Activated T-helper 2 cell treated with anti-CD3 and anti-CD28 coated beads, Interferon-gamma antibody, Interleukin-2, Interleukin-4, amounts not matched to agents 10 μg/mL and 5 μg/mL and 100 μg/mL, durations not matched to agents 14 hours and 24 hours and 36 hours (primary cell): Measurements from ENCODE around the gene ARHGAP1. TPM values are rescaled to one million over a fixed set of nuclear protein-coding genes. Genes with fewer than 3 reads are reported as not detected.

ENCODE experiments used
- DNase-seq: peaks from one replicate; pipeline ENCODE4 v3.0.0; 2021; ENCODE audit warnings: low spot score
- H3K27ac Mint-ChIP-seq: one replicate; pipeline ENCODE4 v1.8.0; 2021; ENCODE audit warnings: mixed read lengths
- H3K27me3 Mint-ChIP-seq: one replicate; pipeline ENCODE4 v1.8.0; 2021; ENCODE audit warnings: low read depth, mixed read lengths
- H3K36me3 Mint-ChIP-seq: one replicate; pipeline ENCODE4 v1.8.0; 2021; ENCODE audit warnings: low read depth, mixed read lengths
- H3K4me1 Mint-ChIP-seq: one replicate; pipeline ENCODE4 v1.8.0; 2021; ENCODE audit warnings: low read depth, mixed read lengths
- H3K4me3 Mint-ChIP-seq: one replicate; pipeline ENCODE4 v1.8.0; 2021; ENCODE audit warnings: low read depth, mild to moderate bottlenecking, moderate library complexity, mixed read lengths
- H3K9me3 Mint-ChIP-seq: one replicate; pipeline ENCODE4 v1.8.0; 2021; ENCODE audit warnings: mixed read lengths
- intact Hi-C: fragments of 100-400 bp; cut with micrococcal nuclease; formaldehyde crosslinking; loops from one replicate; pipeline ENCODE4 v1.15.1; 2023
- total RNA-seq: library from RNA; stranded (reverse); gene quantifications from 2 replicates; pipeline ENCODE4 v1.2.3, GENCODE V29; 2022

Gene ARHGAP1
- total RNA-seq, 1 donor from 2014 or later = 66.8 TPM

DNA sequence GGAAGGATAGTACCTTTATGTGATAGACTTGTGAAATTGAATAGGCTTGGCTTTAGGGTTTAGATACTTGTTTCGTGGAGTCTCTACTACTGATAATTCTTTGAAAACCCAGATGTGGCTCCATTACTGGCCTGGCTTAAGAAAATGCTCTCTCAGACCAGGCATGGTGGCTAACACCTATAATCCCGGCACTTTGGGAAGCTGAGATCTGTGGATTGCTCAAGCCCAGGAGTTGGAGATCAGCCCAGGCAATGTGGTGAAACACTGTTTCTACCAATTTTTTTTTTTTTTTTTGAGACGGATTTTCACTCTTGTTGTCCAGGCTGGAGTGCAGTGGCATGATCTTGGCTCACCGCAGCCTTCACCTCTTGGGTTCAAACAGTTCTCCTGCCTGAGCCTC lies 42.2 kb downstream of the ARHGAP1 start:
- intact Hi-C loops = no loop called here
- Mint-ChIP-seq H3K4me1 (no peaks in the 10 kb centered on the region), H3K4me3 (no peak overlapping the region), H3K27me3 (no peaks in the 10 kb centered on the region), H3K9me3 (no peaks in the 10 kb centered on the region), H3K27ac (no peak overlapping the region), H3K36me3 (peaks cover 43% of the 10 kb centered on the region)
- DNase-seq = no peak

DNA sequence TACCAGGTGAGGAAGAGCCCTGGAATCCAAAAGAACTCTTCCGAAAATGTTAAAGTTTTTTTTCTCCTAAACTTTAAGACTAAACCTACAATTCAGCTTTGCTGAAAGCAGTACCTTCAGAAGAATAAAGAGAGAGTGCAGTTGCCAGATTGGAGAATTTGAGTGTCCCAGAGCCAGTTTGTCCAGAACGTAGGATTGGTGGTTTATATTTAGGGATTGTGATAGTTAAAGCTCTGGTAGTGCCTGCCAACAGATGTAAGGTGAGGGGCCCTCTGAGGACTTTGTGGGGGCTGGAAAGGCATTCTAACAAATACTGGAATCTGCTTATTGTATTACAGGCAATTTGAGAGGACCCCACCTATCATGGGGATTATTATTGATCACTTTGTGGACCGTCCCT lies 43.2 kb downstream of the ARHGAP1 start:
- Mint-ChIP-seq H3K27me3 (no peaks in the 10 kb centered on the region), H3K36me3 (peaks cover 40% of the 10 kb centered on the region), H3K27ac (no peak overlapping the region), H3K9me3 (no peaks in the 10 kb centered on the region), H3K4me3 (no peak overlapping the region), H3K4me1 (no peaks in the 10 kb centered on the region)
- intact Hi-C loops = no loop called here
- DNase-seq = no peak

DNA sequence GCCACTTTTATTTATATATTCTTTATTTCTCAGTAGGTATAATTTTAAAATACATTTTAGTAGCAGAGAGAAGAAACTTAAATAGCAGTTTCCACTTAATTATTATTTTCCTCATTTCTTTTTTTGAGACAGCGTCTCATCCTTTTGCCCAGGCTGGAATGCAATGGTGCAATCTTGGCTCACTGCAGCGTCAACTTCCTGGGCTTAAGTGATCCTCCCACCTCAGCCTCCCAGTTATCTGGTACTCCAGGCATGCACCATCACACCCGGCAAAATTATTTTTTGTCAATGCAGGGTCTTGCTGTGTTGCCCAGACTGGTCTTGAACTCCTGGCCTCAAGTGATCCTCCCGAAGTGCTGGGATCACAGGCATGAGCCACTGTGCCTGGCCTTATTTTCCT lies 44.8 kb downstream of the ARHGAP1 start:
- Mint-ChIP-seq H3K27ac (no peak overlapping the region), H3K27me3 (no peaks in the 10 kb centered on the region), H3K4me3 (no peak overlapping the region), H3K4me1 (no peaks in the 10 kb centered on the region), H3K36me3 (peaks cover 48% of the 10 kb centered on the region), H3K9me3 (no peaks in the 10 kb centered on the region)
- intact Hi-C loops = no loop called here
- no peak for DNase-seq

DNA sequence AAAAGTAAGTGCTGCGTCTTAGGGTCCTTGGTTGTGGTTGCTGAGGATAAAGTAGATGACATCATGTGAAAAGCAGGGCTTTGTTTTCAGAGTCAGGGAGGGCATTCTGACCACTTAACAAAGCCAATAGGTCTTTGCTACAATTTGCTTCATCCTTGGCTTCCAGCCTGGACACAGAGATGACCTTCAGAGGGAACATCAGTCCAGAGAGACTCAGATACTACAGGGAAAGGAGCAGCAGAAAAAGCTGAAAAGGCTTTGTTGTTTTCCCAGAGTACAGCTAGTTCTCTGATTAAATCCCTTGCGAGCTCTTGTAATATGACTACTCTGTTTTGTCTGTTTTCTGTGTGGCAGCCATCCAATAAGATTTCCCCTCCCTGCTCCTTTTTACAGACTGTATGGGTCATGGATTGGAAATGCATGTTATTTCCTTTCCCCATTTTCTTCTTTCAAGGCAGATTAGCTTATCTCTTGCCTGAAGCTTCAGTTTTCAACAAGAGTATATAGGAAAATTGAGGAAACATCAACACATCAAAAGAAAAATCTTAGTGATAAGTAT lies 51.2 kb downstream of the ARHGAP1 start:
- no peaks in the 10 kb centered on the region for H3K4me1 Mint-ChIP-seq
- H3K9me3 Mint-ChIP-seq = no peaks in the 10 kb centered on the region
- no peak for DNase-seq
- intact Hi-C loops = no loop called here
- H3K27me3 Mint-ChIP-seq = no peaks in the 10 kb centered on the region
- no peak overlapping the region for H3K4me3 Mint-ChIP-seq
- peaks cover 47% of the 10 kb centered on the region for H3K36me3 Mint-ChIP-seq
- no peak overlapping the region for H3K27ac Mint-ChIP-seq

DNA sequence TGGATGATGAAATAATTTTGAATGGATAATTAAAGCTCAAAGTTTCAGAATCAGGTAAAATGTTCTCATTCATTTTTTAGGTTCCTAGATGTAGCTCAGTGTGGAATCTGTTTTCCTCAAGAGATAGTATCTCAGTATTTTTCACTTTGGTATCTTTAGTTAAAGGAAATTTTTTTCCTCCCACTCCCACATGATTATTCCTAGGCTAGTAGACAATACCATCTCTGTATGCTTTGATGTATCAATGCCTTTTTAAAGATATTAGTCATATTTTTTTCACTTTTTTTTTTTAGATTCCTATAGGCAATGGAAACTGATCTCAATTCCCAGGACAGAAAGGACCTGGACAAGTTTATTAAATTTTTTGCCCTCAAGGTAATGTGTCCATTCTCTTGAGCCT lies 56.4 kb downstream of the ARHGAP1 start:
- intact Hi-C loops = no loop called here
- peaks cover 8% of the 10 kb centered on the region for H3K4me1 Mint-ChIP-seq
- H3K4me3 Mint-ChIP-seq = no peak overlapping the region
- H3K36me3 Mint-ChIP-seq = peaks cover 59% of the 10 kb centered on the region
- no peak overlapping the region for H3K27ac Mint-ChIP-seq
- peaks cover 7% of the 10 kb centered on the region for H3K9me3 Mint-ChIP-seq
- DNase-seq = no peak
- no peaks in the 10 kb centered on the region for H3K27me3 Mint-ChIP-seq

DNA sequence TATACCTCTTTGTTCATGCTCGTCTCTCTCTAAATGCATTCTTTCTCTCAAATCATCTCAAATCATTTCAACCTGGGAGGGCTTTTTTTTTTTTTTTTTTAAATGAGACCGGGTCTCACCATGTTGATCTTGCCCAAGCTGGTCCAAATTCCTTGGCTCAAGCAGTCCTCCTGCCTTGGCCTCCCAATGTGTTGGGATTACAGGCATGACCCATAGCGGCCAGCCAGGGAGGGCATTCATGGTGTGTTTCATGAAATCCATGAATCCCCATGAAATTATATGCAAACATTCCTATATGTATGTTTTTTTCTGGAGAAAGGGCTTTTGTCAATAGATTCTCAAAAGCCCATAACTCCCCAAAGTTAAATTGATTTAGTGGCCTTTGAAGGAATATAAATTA lies 56.9 kb downstream of the ARHGAP1 start:
- H3K27me3 Mint-ChIP-seq = no peaks in the 10 kb centered on the region
- intact Hi-C loops = no loop called here
- DNase-seq = no peak
- H3K4me1 Mint-ChIP-seq = peaks cover 8% of the 10 kb centered on the region
- no peak overlapping the region for H3K27ac Mint-ChIP-seq
- peaks cover 8% of the 10 kb centered on the region for H3K9me3 Mint-ChIP-seq
- no peak overlapping the region for H3K4me3 Mint-ChIP-seq
- H3K36me3 Mint-ChIP-seq = peaks cover 61% of the 10 kb centered on the region

DNA sequence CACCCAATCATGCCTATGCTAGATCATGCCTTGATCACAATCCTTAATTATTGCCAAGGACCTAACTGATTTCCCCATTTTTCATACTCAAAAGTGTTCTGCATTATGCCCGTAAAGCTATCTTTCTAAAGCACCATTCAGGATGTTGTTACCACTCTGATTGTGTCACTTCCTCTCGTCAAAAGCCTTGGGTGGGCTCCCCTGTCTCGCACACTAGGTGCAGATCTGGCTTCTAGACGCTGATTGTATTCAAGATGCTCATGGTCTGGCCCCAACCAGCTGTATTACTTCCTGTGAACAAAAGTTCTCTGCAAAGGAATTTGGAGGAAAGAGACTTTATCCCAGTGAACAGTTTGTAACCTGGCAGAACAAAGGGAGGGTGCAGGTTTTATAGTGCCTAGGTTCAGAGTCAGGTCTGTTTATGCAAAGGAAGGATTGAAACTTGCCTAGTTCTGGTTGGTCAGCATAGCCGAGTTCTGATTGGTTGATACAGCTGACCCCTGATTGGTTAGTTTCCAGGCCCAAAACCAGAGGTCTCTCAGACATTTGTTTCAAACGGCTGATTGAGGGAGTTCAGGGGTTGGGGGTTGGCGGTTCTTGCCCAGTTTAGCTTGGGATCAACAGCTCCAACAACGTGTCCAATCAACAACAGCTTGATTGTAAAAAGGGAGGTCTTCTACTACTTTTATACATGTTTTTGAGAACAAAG lies 57.6 kb downstream of the ARHGAP1 start:
- intact Hi-C loops = no loop called here
- H3K36me3 Mint-ChIP-seq = peaks cover 64% of the 10 kb centered on the region
- no peak overlapping the region for H3K4me3 Mint-ChIP-seq
- no peaks in the 10 kb centered on the region for H3K27me3 Mint-ChIP-seq
- H3K27ac Mint-ChIP-seq = no peak overlapping the region
- H3K9me3 Mint-ChIP-seq = peaks cover 11% of the 10 kb centered on the region
- DNase-seq = no peak
- peaks cover 8% of the 10 kb centered on the region for H3K4me1 Mint-ChIP-seq

DNA sequence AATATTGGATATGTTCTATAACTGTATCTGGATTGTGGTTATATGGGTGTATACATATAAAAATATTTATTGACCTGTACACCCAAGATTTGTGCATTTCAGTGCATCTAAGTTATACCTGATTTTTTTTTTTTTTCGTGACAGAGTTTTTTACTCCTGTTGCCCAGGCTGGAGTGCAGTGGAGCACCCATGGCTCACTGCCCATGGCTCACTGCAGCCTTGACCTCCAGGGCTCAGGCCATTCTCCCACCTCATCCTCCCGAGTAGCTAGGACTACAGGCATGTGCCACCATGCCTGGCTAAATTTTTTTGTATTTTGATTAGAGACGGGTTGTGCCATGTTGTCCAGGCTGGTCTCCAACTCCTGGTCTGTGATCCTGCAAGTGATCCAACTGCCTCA lies 58.8 kb downstream of the ARHGAP1 start:
- H3K4me3 Mint-ChIP-seq = no peak overlapping the region
- H3K9me3 Mint-ChIP-seq = peaks cover 11% of the 10 kb centered on the region
- no peaks in the 10 kb centered on the region for H3K27me3 Mint-ChIP-seq
- peaks cover 61% of the 10 kb centered on the region for H3K36me3 Mint-ChIP-seq
- no peak for DNase-seq
- intact Hi-C loops = no loop called here
- H3K4me1 Mint-ChIP-seq = peaks cover 8% of the 10 kb centered on the region
- H3K27ac Mint-ChIP-seq = no peak overlapping the region

DNA sequence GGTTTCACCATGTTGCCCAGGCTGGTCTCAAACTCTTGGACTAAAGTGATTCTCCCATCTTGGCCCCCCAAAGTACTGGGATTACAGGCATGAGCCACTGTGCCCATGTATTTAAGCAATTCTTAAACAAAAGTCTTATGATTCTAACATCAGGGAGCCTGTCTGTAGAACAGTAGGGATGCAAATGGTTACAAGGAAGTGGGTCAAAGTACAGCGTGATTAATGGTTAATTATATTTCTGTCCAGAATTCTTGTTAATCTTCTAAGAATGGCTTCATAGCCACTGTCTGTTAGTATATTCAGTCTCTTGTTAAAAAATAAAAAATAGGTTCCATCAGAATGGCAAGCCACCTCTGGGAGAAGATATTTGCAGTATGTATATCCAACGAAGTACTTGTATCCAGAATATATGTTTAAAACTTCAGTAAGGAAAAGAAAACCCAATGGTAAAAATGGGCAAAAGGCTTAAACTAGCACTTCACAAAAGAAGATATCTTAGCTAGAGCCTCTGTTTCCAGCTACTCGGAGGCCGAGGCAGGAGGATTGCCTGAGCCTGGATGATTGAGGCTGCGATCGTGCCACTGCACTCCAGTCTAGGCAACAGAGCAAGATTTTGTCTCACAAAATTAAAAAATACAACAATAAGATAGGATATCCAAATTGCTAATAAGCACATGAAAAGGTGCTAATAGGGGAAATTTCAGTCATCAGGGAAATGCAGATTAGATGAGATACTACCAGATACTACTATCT lies 60.2 kb downstream of the ARHGAP1 start:
- Mint-ChIP-seq H3K27ac (no peak overlapping the region), H3K36me3 (peaks cover 51% of the 10 kb centered on the region), H3K4me1 (peaks cover 8% of the 10 kb centered on the region), H3K9me3 (peaks cover 11% of the 10 kb centered on the region), H3K4me3 (no peak overlapping the region), H3K27me3 (no peaks in the 10 kb centered on the region)
- intact Hi-C loops = no loop called here
- DNase-seq = no peak

DNA sequence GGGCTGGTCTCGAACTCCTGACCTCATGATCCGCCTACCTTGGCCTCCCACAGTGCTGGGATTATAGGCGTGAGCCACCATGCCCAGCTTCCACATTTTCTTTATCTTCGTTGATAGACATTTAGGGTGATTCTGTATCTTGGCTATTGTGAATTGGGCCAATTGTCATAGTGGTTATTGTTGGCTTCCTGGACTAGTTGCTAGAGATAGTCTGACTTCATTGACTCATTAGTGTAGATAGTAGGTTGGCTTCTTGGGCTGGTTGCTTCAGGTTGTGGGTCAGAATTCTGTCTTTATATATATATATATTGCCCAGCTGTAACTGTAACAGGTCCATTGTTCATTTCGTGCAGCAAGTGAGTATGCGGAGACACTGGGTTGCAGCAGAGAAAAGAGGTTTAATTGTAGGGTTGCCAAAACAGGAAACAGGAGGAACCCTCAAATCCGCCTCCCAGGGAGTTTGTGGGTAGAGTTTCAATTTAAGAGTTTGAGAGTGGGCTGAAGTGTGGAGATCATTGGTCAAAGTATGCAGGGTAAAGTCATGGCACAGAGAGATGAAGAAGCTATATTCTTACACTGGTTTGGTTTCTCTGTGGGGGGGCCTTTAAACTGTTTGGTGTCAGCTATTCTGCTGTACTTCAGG lies 61.1 kb downstream of the ARHGAP1 start:
- DNase-seq = no peak
- Mint-ChIP-seq H3K36me3 (peaks cover 44% of the 10 kb centered on the region), H3K9me3 (peaks cover 11% of the 10 kb centered on the region), H3K27ac (no peak overlapping the region), H3K4me1 (peaks cover 8% of the 10 kb centered on the region), H3K27me3 (no peaks in the 10 kb centered on the region), H3K4me3 (no peak overlapping the region)
- intact Hi-C loops = no loop called here

DNA sequence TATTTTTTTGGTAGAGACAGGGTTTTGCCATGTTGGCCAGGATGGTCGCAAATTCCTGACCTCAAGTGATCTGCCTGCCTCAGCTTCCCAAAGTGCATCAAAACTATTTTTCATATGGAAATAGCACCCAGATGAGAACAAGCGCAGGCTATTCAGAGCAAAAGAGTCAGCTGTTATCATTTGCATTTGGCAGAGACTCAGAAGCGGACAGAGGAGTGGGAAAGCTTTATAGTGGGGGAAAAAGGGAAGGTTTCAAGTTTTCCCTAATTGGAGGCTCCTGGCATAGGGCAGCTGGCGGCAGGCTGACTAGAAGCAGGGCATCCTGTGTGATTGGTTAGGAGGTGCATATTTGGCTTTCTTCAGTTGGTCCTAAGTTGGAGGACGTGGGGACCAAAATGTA lies 62.9 kb downstream of the ARHGAP1 start:
- peaks cover 11% of the 10 kb centered on the region for H3K9me3 Mint-ChIP-seq
- DNase-seq = no peak
- no peak overlapping the region for H3K4me3 Mint-ChIP-seq
- no peak overlapping the region for H3K27ac Mint-ChIP-seq
- H3K36me3 Mint-ChIP-seq = peaks cover 32% of the 10 kb centered on the region
- intact Hi-C loops = no loop called here
- H3K27me3 Mint-ChIP-seq = no peaks in the 10 kb centered on the region
- peaks cover 6% of the 10 kb centered on the region for H3K4me1 Mint-ChIP-seq

DNA sequence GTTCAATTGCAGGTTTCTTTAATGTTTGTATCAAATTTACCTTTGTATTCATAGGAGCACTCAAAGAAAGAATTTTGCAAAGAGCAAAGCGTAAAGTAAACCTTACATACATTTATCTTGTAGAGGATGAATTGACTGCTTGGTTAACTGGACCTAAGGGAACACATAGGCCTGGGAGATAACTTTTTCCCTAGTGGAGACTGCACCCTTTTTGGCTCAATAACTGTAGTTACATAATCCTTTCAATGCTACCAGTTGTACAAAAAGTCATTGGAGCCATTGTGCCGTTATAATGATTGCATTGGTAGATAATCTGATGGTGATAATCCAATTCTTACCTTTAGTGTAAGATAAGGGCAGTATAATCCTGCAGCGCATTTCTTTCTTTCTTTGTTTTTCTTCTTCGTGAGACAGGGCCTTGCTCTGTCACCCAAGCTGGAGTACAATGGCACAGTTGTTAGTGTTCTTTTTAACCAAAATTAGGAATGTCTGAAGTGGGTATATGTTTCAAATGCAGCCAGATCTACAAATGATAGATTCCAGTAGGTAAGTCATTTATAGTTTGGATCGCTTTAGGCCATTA lies 64.8 kb downstream of the ARHGAP1 start:
- Mint-ChIP-seq H3K4me1 (peaks cover 6% of the 10 kb centered on the region), H3K9me3 (peaks cover 11% of the 10 kb centered on the region), H3K27ac (no peak overlapping the region), H3K36me3 (peaks cover 39% of the 10 kb centered on the region), H3K4me3 (no peak overlapping the region), H3K27me3 (no peaks in the 10 kb centered on the region)
- no peak for DNase-seq
- intact Hi-C loops = no loop called here
